Neural progenitor cell (in vitro differentiated cells): ENCODE results near the gene INMT. TPM values are rescaled to one million over a fixed set of nuclear protein-coding genes. Genes with fewer than 3 reads are reported as not detected.

Experiments
- DNase-seq: peaks from one replicate; pipeline ENCODE4 v3.0.0-alpha.2; 2016; ENCODE audit warnings: low spot score
- H2AFZ ChIP-seq: fragments of 200-600 bp; sonication (generic); replicated peaks from 2 replicates; pipeline ENCODE4 v1.6.1; 2016; ENCODE audit warnings: antibody characterized with exemption
- H3F3A ChIP-seq: fragments of 200-600 bp; sonication (generic); 2 replicates; pipeline ENCODE4 v1.6.1; 2016; ENCODE audit warnings: antibody characterized with exemption, low read depth
- H3K27ac ChIP-seq: fragments of 200-600 bp; sonication (generic); 2 replicates; pipeline ENCODE4 v1.5.1; 2016; ENCODE audit warnings: mild to moderate bottlenecking
- H3K27me3 ChIP-seq: fragments of 200-600 bp; sonication (generic); 2 replicates; pipeline ENCODE4 v1.6.1; 2016; ENCODE audit warnings: mild to moderate bottlenecking, moderate library complexity
- H3K36me3 ChIP-seq: fragments of 200-600 bp; sonication (generic); 2 replicates; pipeline ENCODE4 v1.5.1; 2016
- H3K4me1 ChIP-seq: fragments of 200-600 bp; sonication (generic); 2 replicates; pipeline ENCODE4 v1.6.1; 2016; ENCODE audit warnings: mixed run types
- H3K4me2 ChIP-seq: fragments of 200-600 bp; sonication (generic); 2 replicates; pipeline ENCODE4 v1.6.1; 2016
- H3K4me3 ChIP-seq: fragments of 200-600 bp; sonication (generic); 2 replicates; pipeline ENCODE4 v1.5.1; 2016
- H3K79me2 ChIP-seq: fragments of 200-600 bp; sonication (generic); 2 replicates; pipeline ENCODE4 v1.6.1; 2016; ENCODE audit warnings: low read depth
- H3K9ac ChIP-seq: fragments of 200-600 bp; sonication (generic); 2 replicates; pipeline ENCODE4 v1.6.1; 2016
- H3K9me3 ChIP-seq: fragments of 200-600 bp; sonication (generic); 2 replicates; pipeline ENCODE4 v1.5.1; 2016; ENCODE audit warnings: low read depth
- H4K20me1 ChIP-seq: fragments of 200-600 bp; sonication (generic); 2 replicates; pipeline ENCODE4 v1.6.1; 2016; ENCODE audit warnings: low read depth
- H3K27ac Mint-ChIP-seq: 3 replicates; pipeline ENCODE4 v1.8.0; 2021; ENCODE audit warnings: mixed read lengths
- H3K27me3 Mint-ChIP-seq: 2 replicates; pipeline ENCODE4 v1.8.0; 2022; ENCODE audit warnings: low read depth, mild to moderate bottlenecking, inconsistent platforms, moderate library complexity, mixed read lengths; ENCODE audit not compliant: insufficient read depth
- H3K36me3 Mint-ChIP-seq: 3 replicates; pipeline ENCODE4 v1.8.0; 2021; ENCODE audit warnings: mixed read lengths
- H3K4me1 Mint-ChIP-seq: 3 replicates; pipeline ENCODE4 v1.8.0; 2021; ENCODE audit warnings: mixed read lengths
- H3K4me3 Mint-ChIP-seq: 3 replicates; pipeline ENCODE4 v1.8.0; 2021; ENCODE audit warnings: mild to moderate bottlenecking, moderate library complexity, mixed read lengths
- H3K9me3 Mint-ChIP-seq: 3 replicates; pipeline ENCODE4 v1.8.0; 2020; ENCODE audit warnings: mixed read lengths
- EZH2 ChIP-seq: fragments of 200-600 bp; sonication (generic); IDR thresholded peaks from 2 replicates; pipeline ENCODE4 v1.6.1; 2017; ENCODE audit warnings: antibody characterized with exemption, mild to moderate bottlenecking, moderate library complexity
- EZH2phosphoT487 ChIP-seq: fragments of 200-600 bp; sonication (generic); IDR thresholded peaks from 2 replicates; pipeline ENCODE4 v1.6.1; 2017; ENCODE audit warnings: antibody characterized with exemption
- total RNA-seq: library from RNA; depleted of rRNA; stranded (reverse); fragments of >200 nt; gene quantifications from 2 replicates; pipeline ENCODE4 v1.2.3, GENCODE V29; 2015; ENCODE audit warnings: low replicate concordance
- TF ChIP-seq, protein P1 (sequence below): fragments of 200-600 bp; sonication (generic); IDR thresholded peaks from 2 replicates; pipeline ENCODE4 v1.5.1; 2017; ENCODE audit warnings: antibody characterized with exemption, mild to moderate bottlenecking

The INMT gene
- total RNA-seq, 1 donor from 2014 or later = 5.0 TPM

DNA sequence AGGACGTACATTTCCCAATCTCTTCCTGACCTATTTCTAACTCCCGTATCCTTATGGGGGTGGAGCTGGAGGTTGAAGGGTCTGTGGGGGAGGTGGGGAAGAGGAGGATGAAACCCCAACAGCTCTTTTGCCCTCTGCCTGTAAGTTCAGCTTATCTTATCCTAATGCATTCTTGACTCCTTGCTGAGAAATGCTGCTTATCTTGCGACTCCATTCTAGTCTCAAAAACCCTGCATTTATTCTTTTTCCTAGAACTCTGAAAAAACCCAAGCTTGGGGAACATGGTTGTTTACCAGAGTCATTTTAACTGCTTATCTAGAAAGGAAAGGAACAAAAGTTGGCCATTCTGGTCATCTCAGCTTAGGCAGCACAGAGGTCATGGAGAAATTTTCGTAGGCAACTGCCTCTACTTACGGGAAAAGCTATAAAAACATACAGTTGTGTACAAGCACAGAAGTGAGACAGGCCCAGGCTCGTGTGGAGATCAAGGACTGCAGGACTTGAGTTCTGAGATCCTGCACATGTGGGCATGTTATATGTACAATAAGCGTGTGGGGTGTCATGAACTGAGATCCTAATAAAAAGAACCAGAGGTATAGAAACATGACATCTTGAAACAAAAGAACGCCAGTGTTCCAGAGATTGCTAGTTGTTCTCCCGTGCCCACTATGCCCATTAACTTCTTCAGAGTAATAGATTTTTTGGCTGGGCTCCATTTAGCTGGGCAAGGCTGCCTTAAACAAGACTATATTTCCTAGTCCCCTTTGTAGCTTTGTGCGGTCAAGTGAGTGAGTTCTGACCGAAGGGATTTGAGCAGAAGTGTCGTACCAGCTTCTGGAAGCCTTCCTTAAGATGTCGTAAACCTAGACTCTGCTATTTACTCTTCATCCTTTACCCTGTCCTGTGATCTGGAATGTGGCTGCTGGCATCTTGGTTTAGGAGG, 9.6 kb downstream of the INMT start:
- Mint-ChIP-seq H3K9me3 (no peaks in the 10 kb centered on the region), H3K4me1 (peaks cover 4% of the 10 kb centered on the region), H3K36me3 (no peaks in the 10 kb centered on the region), H3K27me3 (peaks cover 9% of the 10 kb centered on the region), H3K4me3 (no peak overlapping the region), H3K27ac (no peak overlapping the region)
- Histone ChIP-seq H3K4me1 (no peaks in the 10 kb centered on the region), H3K9ac (no peak overlapping the region), H3K4me2 (no peak overlapping the region), H3K27ac (no peak overlapping the region), H3K36me3 (no peaks in the 10 kb centered on the region), H3K79me2 (no peaks in the 10 kb centered on the region), H3K9me3 (no peaks in the 10 kb centered on the region), H3K27me3 (no peaks in the 10 kb centered on the region), H4K20me1 (no peaks in the 10 kb centered on the region), H3K4me3 (no peak overlapping the region), H3F3A (no peaks in the 10 kb centered on the region), H2AFZ (no peak overlapping the region)
- no peak for TF ChIP-seq EZH2
- no peak for TF ChIP-seq EZH2phosphoT487
- TF ChIP-seq, protein P1, sequence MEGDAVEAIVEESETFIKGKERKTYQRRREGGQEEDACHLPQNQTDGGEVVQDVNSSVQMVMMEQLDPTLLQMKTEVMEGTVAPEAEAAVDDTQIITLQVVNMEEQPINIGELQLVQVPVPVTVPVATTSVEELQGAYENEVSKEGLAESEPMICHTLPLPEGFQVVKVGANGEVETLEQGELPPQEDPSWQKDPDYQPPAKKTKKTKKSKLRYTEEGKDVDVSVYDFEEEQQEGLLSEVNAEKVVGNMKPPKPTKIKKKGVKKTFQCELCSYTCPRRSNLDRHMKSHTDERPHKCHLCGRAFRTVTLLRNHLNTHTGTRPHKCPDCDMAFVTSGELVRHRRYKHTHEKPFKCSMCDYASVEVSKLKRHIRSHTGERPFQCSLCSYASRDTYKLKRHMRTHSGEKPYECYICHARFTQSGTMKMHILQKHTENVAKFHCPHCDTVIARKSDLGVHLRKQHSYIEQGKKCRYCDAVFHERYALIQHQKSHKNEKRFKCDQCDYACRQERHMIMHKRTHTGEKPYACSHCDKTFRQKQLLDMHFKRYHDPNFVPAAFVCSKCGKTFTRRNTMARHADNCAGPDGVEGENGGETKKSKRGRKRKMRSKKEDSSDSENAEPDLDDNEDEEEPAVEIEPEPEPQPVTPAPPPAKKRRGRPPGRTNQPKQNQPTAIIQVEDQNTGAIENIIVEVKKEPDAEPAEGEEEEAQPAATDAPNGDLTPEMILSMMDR = no peak
- DNase-seq = no peak

DNA sequence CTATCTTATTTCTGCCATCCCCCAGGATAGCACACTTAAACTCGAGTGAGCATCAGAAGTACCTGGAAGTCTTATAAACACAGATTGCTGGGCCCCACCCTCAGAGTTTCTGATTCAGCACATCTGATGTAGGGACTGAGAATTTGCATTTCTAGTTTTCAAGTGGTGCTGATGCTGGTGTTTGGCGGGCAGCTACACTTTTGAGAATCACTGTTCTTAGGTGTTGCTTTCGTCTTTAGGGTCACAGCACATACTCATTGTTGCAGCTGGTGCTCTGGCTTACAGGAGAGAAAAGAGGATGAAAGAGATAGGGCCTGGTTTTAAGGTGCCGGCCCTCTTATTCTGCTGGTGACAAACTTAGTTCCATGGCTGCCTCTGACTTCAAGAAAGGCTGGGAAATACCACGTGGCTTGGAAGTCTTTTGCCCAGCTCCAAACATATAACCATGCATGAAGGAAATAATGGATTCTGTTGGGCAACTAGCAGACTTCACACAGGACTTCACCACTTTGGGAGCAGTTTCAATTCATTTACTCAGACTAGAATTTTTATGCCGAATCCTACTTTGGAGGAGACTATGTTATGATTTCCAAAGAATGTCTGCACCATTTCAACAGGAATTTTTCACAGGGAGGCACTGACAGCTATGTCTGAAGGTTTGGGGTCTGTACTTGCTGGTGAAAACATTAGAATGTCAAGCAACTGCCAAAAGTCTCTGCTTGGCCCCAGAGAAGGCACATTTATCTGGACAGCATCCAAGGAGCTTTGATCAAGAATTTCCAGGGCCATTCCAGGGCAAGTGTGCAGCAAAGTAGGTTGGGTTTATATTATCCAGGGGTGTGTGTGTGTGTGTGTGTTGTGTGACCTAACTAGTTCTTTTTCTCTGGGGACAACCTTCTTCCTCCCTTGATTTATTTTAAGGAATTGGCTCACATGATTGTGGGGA, 12.4 kb downstream of the INMT start:
- no peak for TF ChIP-seq EZH2phosphoT487
- TF ChIP-seq EZH2 = no peak
- TF ChIP-seq, protein P1 = no peak
- Histone ChIP-seq H3F3A (no peaks in the 10 kb centered on the region), H3K27ac (no peak overlapping the region), H3K9me3 (no peaks in the 10 kb centered on the region), H3K79me2 (no peaks in the 10 kb centered on the region), H4K20me1 (no peaks in the 10 kb centered on the region), H2AFZ (no peak overlapping the region), H3K9ac (no peak overlapping the region), H3K4me1 (no peaks in the 10 kb centered on the region), H3K27me3 (no peaks in the 10 kb centered on the region), H3K4me3 (no peak overlapping the region), H3K36me3 (no peaks in the 10 kb centered on the region), H3K4me2 (no peak overlapping the region)
- DNase-seq = no peak
- Mint-ChIP-seq H3K4me1 (no peaks in the 10 kb centered on the region), H3K27me3 (peaks cover 8% of the 10 kb centered on the region), H3K27ac (no peak overlapping the region), H3K4me3 (no peak overlapping the region), H3K9me3 (no peaks in the 10 kb centered on the region), H3K36me3 (no peaks in the 10 kb centered on the region)

DNA sequence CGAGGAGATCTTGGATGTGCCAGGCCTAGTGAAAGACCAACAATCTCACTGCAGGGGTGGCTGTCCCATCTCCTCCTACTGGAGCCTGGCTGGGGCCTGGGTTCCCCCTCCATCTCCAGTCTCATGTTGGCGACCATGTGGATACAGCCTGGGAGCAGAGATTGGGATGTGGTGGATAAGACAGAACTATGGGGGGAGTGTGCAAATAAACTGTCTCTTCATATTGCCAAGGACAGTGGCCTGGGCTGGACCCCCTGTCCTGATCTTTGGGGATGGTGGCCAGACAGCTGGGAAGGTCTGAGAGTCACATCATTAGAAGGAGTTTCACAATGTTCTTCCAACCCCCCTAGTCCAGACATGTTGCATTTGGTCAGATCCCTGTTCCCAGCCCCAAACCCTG, 13.5 kb downstream of the INMT start:
- H3K9me3 ChIP-seq = no peaks in the 10 kb centered on the region
- H3K36me3 ChIP-seq = no peaks in the 10 kb centered on the region
- Mint-ChIP-seq H3K27ac (no peak overlapping the region), H3K27me3 (peaks cover 5% of the 10 kb centered on the region), H3K9me3 (no peaks in the 10 kb centered on the region), H3K4me3 (no peak overlapping the region), H3K4me1 (peaks cover 2% of the 10 kb centered on the region), H3K36me3 (no peaks in the 10 kb centered on the region)
- no peak overlapping the region for H3K27ac ChIP-seq
- no peaks in the 10 kb centered on the region for H3F3A ChIP-seq
- no peaks in the 10 kb centered on the region for H3K27me3 ChIP-seq
- H3K79me2 ChIP-seq = no peaks in the 10 kb centered on the region
- no peak for DNase-seq
- no peaks in the 10 kb centered on the region for H3K4me1 ChIP-seq
- no peak overlapping the region for H3K4me3 ChIP-seq
- no peaks in the 10 kb centered on the region for H4K20me1 ChIP-seq
- H3K9ac ChIP-seq = no peak overlapping the region
- no peak overlapping the region for H3K4me2 ChIP-seq
- H2AFZ ChIP-seq = no peak overlapping the region
- TF ChIP-seq EZH2 = no peak
- no peak for TF ChIP-seq EZH2phosphoT487
- TF ChIP-seq, protein P1 = no peak
